Heart left ventricle (tissue), 16 donors: ENCODE results near the gene PDE11A. TPM values are rescaled to one million over a fixed set of nuclear protein-coding genes. Genes with fewer than 3 reads are reported as not detected.

ENCODE experiments used
- ATAC-seq, 4 donors: fragments of 200-7000 bp; cut with Tn5 transposase; one replicate each; pipeline ENCODE4 v1.9.1; 2020 to 2022; ENCODE audit warnings: moderate library complexity in 4 of 4, mild to moderate bottlenecking in 3 of 4, moderate number of reproducible peaks in 1 of 4
- DNase-seq, 5 donors: peaks; one replicate each; pipeline ENCODE4 v3.0.0-alpha.2; 2020
- H3K27ac ChIP-seq, 12 donors: fragments of 200-600 bp; sonication (generic) in 4 of 12; one replicate each; pipeline versions ENCODE4 v1.5.0 to v1.8.0; 2016 to 2022; ENCODE audit warnings: mild to moderate bottlenecking in 2 of 12
- H3K27me3 ChIP-seq, 9 donors: fragments of 200-600 bp; sonication (generic) in 2 of 9; one replicate each; pipeline versions ENCODE4 v1.5.1 to v1.8.0; 2016 to 2022; ENCODE audit warnings: mild to moderate bottlenecking in 3 of 9
- H3K36me3 ChIP-seq, 9 donors: fragments of 200-600 bp; sonication (generic) in 2 of 9; one replicate each; pipeline versions ENCODE4 v1.5.0 to v1.8.0; 2018 to 2022; ENCODE audit warnings: mild to moderate bottlenecking in 2 of 9
- H3K4me1 ChIP-seq, 12 donors: fragments of 200-600 bp; sonication (generic) in 4 of 12; one replicate each; pipeline versions ENCODE4 v1.5.0 to v1.8.0; 2016 to 2022; ENCODE audit warnings: mild to moderate bottlenecking in 3 of 12
- H3K4me3 ChIP-seq, 12 donors: fragments of 200-600 bp; sonication (generic) in 4 of 12; one replicate each; pipeline versions ENCODE4 v1.5.0 to v1.8.0; 2017 to 2022; ENCODE audit warnings: mild to moderate bottlenecking in 9 of 12, moderate library complexity in 4 of 12
- H3K9me3 ChIP-seq, 12 donors: fragments of 200-600 bp; sonication (generic) in 4 of 12; one replicate each; pipeline versions ENCODE4 v1.5.0 to v1.8.0; 2016 to 2022; ENCODE audit warnings: mild to moderate bottlenecking in 1 of 12
- POLR2A ChIP-seq, 2 donors: fragments of 450-650 bp; IDR thresholded peaks; one replicate each; pipeline ENCODE4 v1.6.1; 2017; ENCODE audit warnings: antibody characterized with exemption in 2 of 2, mild to moderate bottlenecking in 2 of 2, moderate library complexity in 2 of 2
- WGBS, 4 donors: extraction: QIAGEN DNeasy Blood & Tissue Kit in 2 of 4; methylation state at CpG; one replicate each; pipeline versions ENCODE4 v1.1.5 to v1.1.7; 2013 to 2018; 5-methylcytosine and 5-hydroxymethylcytosine counted together
- intact Hi-C, 10 donors: fragments of 100-400 bp; cut with DNase I; formaldehyde crosslinking; loops; one replicate each; pipeline versions ENCODE4 v1.11.1 to v1.14.2; 2022
- polyA plus RNA-seq, 2 donors: library from polyadenylated mRNA; stranded (reverse); fragments of 200-250 nt; gene quantifications; one replicate each; pipeline ENCODE4 v1.2.3, GENCODE V29; 2013
- total RNA-seq, 9 donors: library from RNA; depleted of rRNA in 2 of 9; stranded (reverse); fragments of >200 nt in 2 of 9; fragmentation: NEBNext Ultra II Directional in 3 of 9; extraction: Animal tissue kit (Norgen Biotek cat#: 25700) in 3 of 9; gene quantifications; one replicate each; pipeline versions ENCODE4 v1.1.0 to v1.2.4, GENCODE V29; 2016 to 2023
- TF ChIP-seq, protein P1 (sequence below), 12 donors: fragments of 200-600 bp; sonication (generic) in 4 of 12; IDR thresholded peaks; one replicate each; pipeline versions ENCODE4 v1.5.0 to v1.8.0; 2018 to 2022; ENCODE audit warnings: antibody characterized with exemption in 12 of 12, mild to moderate bottlenecking in 5 of 12
- donor health status: ischemic (EF 13 %, LVEDD 7.1; RV severe dilation, severe dysfunction).
- donor health status: healthy with polysubstance abuse.
- donor health status: DM: no; HTN: yes; CAD: no.
- donor health status: DM: no; HTN: no; CAD: no.
- donor health status: ischemic (EF 25% LVEDD 6.9; RV normal size, moderate dysfunction).
- donor health status: ischemic (EF 25% LVEDD 5.7; RV mildly dilated, moderate dysfunction).
- donor health status: healthy.
- donor health status: DM: yes; HTN: yes; CAD: no.
- donor health status: ischemic (EF 35%, LVEDD 5.7; RV mildly dilated, moderate dysfunction).
- donor health status: nonischemic (EF 11% LVEDD 7.7; RV severe dilation, severe dysfunction).
- donor health status: DM: yes; HTN: yes; CAD: no.
- donor health status: PGD.
- donor health status: ischemic (EF 29% LVEDD 5.4; RV normal size, mild dysfunction).
- donor health status: nonischemic (EF 23%, LVEDD 6.1; RV moderate dilation, normal function).

The PDE11A gene
- total and polyA plus RNA-seq, 11 donors, result 0.24 to 2.9 (median 0.88) TPM

DNA sequence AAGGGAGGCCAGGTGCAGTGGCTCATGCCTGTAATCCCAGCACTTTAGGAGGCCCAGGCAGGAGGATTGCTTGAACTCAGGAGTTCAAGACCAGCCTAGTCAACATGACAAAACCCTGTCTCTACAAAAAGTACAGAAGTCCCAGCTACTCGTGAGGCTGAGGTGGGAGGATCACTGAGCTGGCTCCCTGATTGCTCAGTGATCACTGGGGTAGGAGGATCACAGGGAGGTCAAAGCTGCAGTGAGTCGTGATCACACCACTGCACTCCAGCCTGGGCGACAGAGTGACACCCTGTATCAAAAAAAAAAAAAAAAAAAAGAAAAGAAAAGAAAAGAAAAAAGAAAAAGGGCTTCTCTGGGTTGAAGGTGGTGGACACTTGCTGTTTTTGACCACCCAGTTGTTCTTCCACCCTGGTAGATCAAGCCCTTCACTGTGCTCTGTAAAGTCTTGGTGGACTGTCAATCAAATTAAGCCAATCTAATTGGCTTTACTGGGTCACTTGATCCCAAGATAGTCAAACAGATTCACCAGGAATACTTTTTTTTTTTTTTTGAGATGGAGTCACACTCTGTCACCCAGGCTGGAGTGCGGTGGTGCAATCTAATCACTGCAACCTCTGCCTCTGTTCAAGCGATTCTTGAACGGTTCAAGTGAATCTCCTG, 488.4 kb downstream of the PDE11A start:
- no peak for TF ChIP-seq POLR2A (IDR thresholded peaks at IDR 0.05)
- TF ChIP-seq, protein P1, sequence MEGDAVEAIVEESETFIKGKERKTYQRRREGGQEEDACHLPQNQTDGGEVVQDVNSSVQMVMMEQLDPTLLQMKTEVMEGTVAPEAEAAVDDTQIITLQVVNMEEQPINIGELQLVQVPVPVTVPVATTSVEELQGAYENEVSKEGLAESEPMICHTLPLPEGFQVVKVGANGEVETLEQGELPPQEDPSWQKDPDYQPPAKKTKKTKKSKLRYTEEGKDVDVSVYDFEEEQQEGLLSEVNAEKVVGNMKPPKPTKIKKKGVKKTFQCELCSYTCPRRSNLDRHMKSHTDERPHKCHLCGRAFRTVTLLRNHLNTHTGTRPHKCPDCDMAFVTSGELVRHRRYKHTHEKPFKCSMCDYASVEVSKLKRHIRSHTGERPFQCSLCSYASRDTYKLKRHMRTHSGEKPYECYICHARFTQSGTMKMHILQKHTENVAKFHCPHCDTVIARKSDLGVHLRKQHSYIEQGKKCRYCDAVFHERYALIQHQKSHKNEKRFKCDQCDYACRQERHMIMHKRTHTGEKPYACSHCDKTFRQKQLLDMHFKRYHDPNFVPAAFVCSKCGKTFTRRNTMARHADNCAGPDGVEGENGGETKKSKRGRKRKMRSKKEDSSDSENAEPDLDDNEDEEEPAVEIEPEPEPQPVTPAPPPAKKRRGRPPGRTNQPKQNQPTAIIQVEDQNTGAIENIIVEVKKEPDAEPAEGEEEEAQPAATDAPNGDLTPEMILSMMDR (IDR thresholded peaks at IDR 0.05), result no peak
- intact Hi-C loops, result no loop called here
- Histone ChIP-seq H3K27me3 (no peaks in the 10 kb centered on the region), H3K4me3 (no peak overlapping the region), H3K36me3 (no peaks in the 10 kb centered on the region), H3K9me3 (no peaks in the 10 kb centered on the region), H3K4me1 (peaks cover 0 to 12% (median 0%) of the 10 kb centered on the region in 12 donors), H3K27ac (no peak overlapping the region)
- 85 to 95% (median 92%) methylated on average over 6 of the region's 6 CpGs for WGBS, 4 donors
- no peak for DNase-seq
- ATAC-seq, result no peak

GRCh38 chr2:177582000-177582399, 490.6 kb downstream of the PDE11A start:
- no peaks in the 10 kb centered on the region for H3K36me3 ChIP-seq
- no peak for ATAC-seq
- WGBS, 4 donors, result 93 to 100% (median 95%) methylated on average over 1 of the region's 1 CpG
- peaks cover 0 to 12% (median 0%) of the 10 kb centered on the region in 12 donors for H3K4me1 ChIP-seq
- intact Hi-C loops, result no loop called here
- no peaks in the 10 kb centered on the region for H3K27me3 ChIP-seq
- no peak for DNase-seq
- no peaks in the 10 kb centered on the region for H3K9me3 ChIP-seq
- TF ChIP-seq, protein P1 (IDR thresholded peaks at IDR 0.05), result no peak
- H3K27ac ChIP-seq, result no peak overlapping the region
- H3K4me3 ChIP-seq, result no peak overlapping the region

DNA sequence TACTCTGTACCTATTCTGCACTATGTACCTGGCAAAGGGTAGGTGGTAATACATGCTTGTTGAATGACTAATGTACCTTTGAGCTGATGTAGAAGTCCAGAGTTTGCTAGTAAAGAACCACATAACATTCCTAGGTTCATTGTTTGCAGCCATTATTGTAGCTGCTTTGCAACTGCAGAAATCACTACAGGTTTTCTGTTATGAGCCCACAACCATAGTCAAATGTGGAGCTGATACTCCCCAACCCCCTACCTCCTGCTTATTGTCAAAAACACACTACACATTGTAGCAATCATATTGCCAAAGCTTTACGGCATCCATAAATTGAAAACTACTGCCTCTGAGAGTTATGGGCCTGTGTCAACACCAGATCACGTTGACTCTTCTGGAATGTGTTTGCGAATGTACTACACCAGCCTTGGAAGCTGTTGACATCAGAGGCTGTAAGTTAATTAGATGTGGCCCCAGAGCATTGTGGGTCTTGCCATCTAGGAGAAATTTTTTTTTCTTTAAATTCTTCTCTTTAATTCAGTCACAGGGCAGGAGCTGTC, 493.0 kb downstream of the PDE11A start:
- no peak for TF ChIP-seq POLR2A (IDR thresholded peaks at IDR 0.05)
- TF ChIP-seq, protein P1 (IDR thresholded peaks at IDR 0.05), result no peak
- no peak for DNase-seq
- ATAC-seq, result peak in 1 of 4 donors; percentile 46
- H3K4me3 ChIP-seq, result no peak overlapping the region
- H3K27ac ChIP-seq, result no peak overlapping the region
- no peaks in the 10 kb centered on the region for H3K4me1 ChIP-seq
- no peaks in the 10 kb centered on the region for H3K27me3 ChIP-seq
- intact Hi-C loops, result no loop called here
- H3K9me3 ChIP-seq, result no peaks in the 10 kb centered on the region
- H3K36me3 ChIP-seq, result no peaks in the 10 kb centered on the region
- 52 to 79% (median 69%) methylated on average over 3 of the region's 3 CpGs for WGBS, 4 donors

GRCh38 chr2:177578454-177578853, 494.1 kb downstream of the PDE11A start:
- Histone ChIP-seq H3K4me3 (no peak overlapping the region), H3K9me3 (no peaks in the 10 kb centered on the region), H3K27me3 (no peaks in the 10 kb centered on the region), H3K27ac (no peak overlapping the region), H3K36me3 (no peaks in the 10 kb centered on the region), H3K4me1 (no peaks in the 10 kb centered on the region)
- DNase-seq, result no peak
- ATAC-seq, result no peak
- 85 to 89% (median 86%) methylated on average over 3 of the region's 3 CpGs for WGBS, 4 donors
- intact Hi-C loops, result no loop called here
- TF ChIP-seq, protein P1 (IDR thresholded peaks at IDR 0.05), result no peak
- TF ChIP-seq POLR2A (IDR thresholded peaks at IDR 0.05), result no peak
